HCT116 (cell line): ENCODE results near the gene LYAR. TPM values are rescaled to one million over a fixed set of nuclear protein-coding genes. Genes with fewer than 3 reads are reported as not detected.

Source experiments
- ATAC-seq: fragments of 200-7000 bp; cut with Tn5 transposase; 2 replicates; pipeline ENCODE4 v1.9.1; 2020; ENCODE audit warnings: mild to moderate bottlenecking, moderate library complexity
- BruUV-seq: library from RNA; stranded (reverse); fragments of 400-500 nt; replicated peaks from 2 replicates; lab custom pipeline; 2021; lab: Mats Ljungman, UMichigan
- CTCF ChIA-PET: fragments of 300-600 bp; sonication (Branson Sonifier 250); formaldehyde crosslinking; loops from one replicate; lab custom pipeline; 2021; ENCODE audit warnings: antibody characterized with exemption; lab: Charles Lee
- POLR2A ChIA-PET: fragments of 300-600, 350-600 bp; sonication (Branson Sonifier 250); formaldehyde crosslinking; loops from one replicate; lab custom pipeline; 2021; ENCODE audit warnings: antibody characterized with exemption; lab: Charles Lee
- RAD21 ChIA-PET, 2 experiments: fragments of 300-600 bp; sonication (Branson Sonifier 250); formaldehyde crosslinking; loops; one replicate each; lab custom pipeline; 2023; ENCODE audit warnings: low total read pairs in 2 of 2; ENCODE audit not compliant: uncharacterized antibody in 2 of 2, unreplicated experiment in 2 of 2, low non-redundant PET in 1 of 2; lab: Charles Lee
- DNase-seq: peaks from one replicate; pipeline ENCODE4 v3.0.0-alpha.2; 2010; ENCODE audit warnings: low read depth, low spot score
- H2AFZ ChIP-seq: fragments of 200-600 bp; shearing (Covaris generic), sonication (generic); 2 replicates; pipeline ENCODE4 v1.6.1; 2017; ENCODE audit warnings: low read depth, mixed run types, mixed read lengths, antibody characterized with exemption, low read length; ENCODE audit not compliant: poor library complexity, severe bottlenecking
- H3K27ac ChIP-seq: 2 replicates; pipeline ENCODE4 v1.5.1; 2012; ENCODE audit warnings: low read depth, low read length
- H3K27me3 ChIP-seq: fragments of 200-600 bp; sonication (generic); 2 replicates; pipeline ENCODE4 v1.6.1; 2016; ENCODE audit warnings: mixed run types, low read length, mixed read lengths; ENCODE audit not compliant: insufficient read depth
- H3K36me3 ChIP-seq, 2 experiments: fragments of 200-500 bp in 1 of 2; fragments of 200-600 bp in 1 of 2; sonication (Bioruptor generic) in 1 of 2; sonication (generic) in 1 of 2; 2 replicates each; pipeline versions ENCODE4 v1.5.1 to v1.6.1; 2014 to 2016; ENCODE audit warnings: low read length in 2 of 2, inconsistent platforms in 1 of 2, mixed read lengths in 1 of 2, mixed run types in 1 of 2; ENCODE audit not compliant: insufficient read depth in 2 of 2, control insufficient read depth in 1 of 2
- H3K4me1 ChIP-seq, 2 experiments: fragments of 200-600 bp in 1 of 2; sonication (generic) in 1 of 2; 2 replicates each; pipeline versions ENCODE4 v1.5.1 to v1.6.1; 2012 to 2017; ENCODE audit warnings: low read length in 2 of 2, inconsistent platforms in 1 of 2, mild to moderate bottlenecking in 1 of 2, mixed read lengths in 1 of 2, mixed run types in 1 of 2, moderate library complexity in 1 of 2; ENCODE audit not compliant: insufficient read depth in 2 of 2, control insufficient read depth in 1 of 2
- H3K4me2 ChIP-seq: fragments of 200-600 bp; sonication (generic); 2 replicates; pipeline ENCODE4 v1.6.1; 2017; ENCODE audit warnings: mixed run types, low read length, mixed read lengths
- H3K4me3 ChIP-seq, 2 experiments: fragments of 200-600 bp in 1 of 2; sonication (generic) in 1 of 2; replicated peaks in 1 of 2; 2 replicates each; pipeline ENCODE4 v1.5.1; 2011 to 2016; ENCODE audit warnings: low read length in 2 of 2, control low read depth in 1 of 2, low read depth in 1 of 2, mild to moderate bottlenecking in 1 of 2, mixed read lengths in 1 of 2, mixed run types in 1 of 2
- H3K79me2 ChIP-seq: fragments of 200-600 bp; sonication (generic); 2 replicates; pipeline ENCODE4 v1.6.1; 2017; ENCODE audit warnings: mild to moderate bottlenecking, mixed run types, low read length, moderate library complexity, mixed read lengths; ENCODE audit not compliant: insufficient read depth
- H3K9ac ChIP-seq: fragments of 200-600 bp; sonication (generic); 2 replicates; pipeline ENCODE4 v1.6.1; 2016; ENCODE audit warnings: low read length, mixed read lengths
- H3K9me2 ChIP-seq: fragments of 200-600 bp; sonication (generic), shearing (Covaris generic); 2 replicates; pipeline ENCODE4 v1.6.1; 2017; ENCODE audit warnings: mixed run types, mild to moderate bottlenecking, moderate library complexity; ENCODE audit not compliant: insufficient read depth
- H3K9me3 ChIP-seq, 2 experiments: fragments of 200-500 bp in 1 of 2; fragments of 200-600 bp in 1 of 2; sonication (Bioruptor generic) in 1 of 2; sonication (generic) in 1 of 2; 2 replicates each; pipeline ENCODE4 v1.6.1; 2014 to 2017; ENCODE audit warnings: low read length in 2 of 2, mixed read lengths in 2 of 2, inconsistent platforms in 1 of 2, low read depth in 1 of 2, mild to moderate bottlenecking in 1 of 2, mixed run types in 1 of 2, moderate library complexity in 1 of 2; ENCODE audit not compliant: control insufficient read depth in 1 of 2, insufficient read depth in 1 of 2
- H4K20me1 ChIP-seq: fragments of 200-600 bp; sonication (generic), shearing (Covaris generic); 2 replicates; pipeline ENCODE4 v1.6.1; 2017; ENCODE audit warnings: mixed run types, mild to moderate bottlenecking, moderate library complexity; ENCODE audit not compliant: insufficient read depth
- CEBPB ChIP-seq: IDR thresholded peaks from 2 replicates; pipeline ENCODE4 v1.6.1; 2012; ENCODE audit warnings: low read depth
- CTCF ChIP-seq, 3 experiments: fragments of 200-600 bp in 1 of 3; sonication (generic) in 1 of 3; IDR thresholded peaks in 2 of 3; conservative IDR thresholded peaks in 1 of 3; 2 replicates each; pipeline ENCODE4 v1.5.1; 2012 to 2017; ENCODE audit warnings: low read depth in 2 of 3, low read length in 2 of 3, antibody characterized with exemption in 1 of 3, borderline replicate concordance in 1 of 3, control low read depth in 1 of 3, mild to moderate bottlenecking in 1 of 3, mixed read lengths in 1 of 3, mixed run types in 1 of 3, moderate library complexity in 1 of 3; ENCODE audit not compliant: insufficient read depth in 1 of 3
- ELF1 ChIP-seq: IDR thresholded peaks from 2 replicates; pipeline ENCODE4 v1.6.1; 2012; ENCODE audit warnings: low read depth, borderline replicate concordance
- ZFX ChIP-seq: fragments of 450-650 bp; IDR thresholded peaks from 2 replicates; pipeline ENCODE4 v1.6.1; 2017
- ZNF274 ChIP-seq: fragments of 200-500 bp; sonication (Bioruptor generic); IDR thresholded peaks from 2 replicates; pipeline ENCODE4 v1.6.1; 2014; ENCODE audit warnings: mild to moderate bottlenecking, low read depth, low read length, inconsistent platforms
- intact Hi-C: fragments of 100-400 bp; cut with micrococcal nuclease; formaldehyde crosslinking; loops from 2 replicates; pipeline ENCODE4 v1.10.0; 2022
- total RNA-seq: library from RNA; stranded (reverse); gene quantifications from one replicate; pipeline ENCODE4 v1.2.1, GENCODE V29; 2021; ENCODE audit not compliant: unreplicated experiment

LYAR gene
- total RNA-seq, 1 experiment from 2014 or later, result 53.0 TPM

GRCh38 chr4:4254666-4255065 lies 35.3 kb downstream of the LYAR start:
- ATAC-seq (no peak), DNase-seq (no peak)
- Histone ChIP-seq H3K4me1 (peaks cover 0 to 4% of the 10 kb centered on the region in 2 experiments; a peak in 1 of 4 replicates), H3K9ac (no peak overlapping the region), H2AFZ (no peak overlapping the region), H3K4me3 (no peak overlapping the region), H3K4me2 (no peak overlapping the region), H3K9me3 (no peaks in the 10 kb centered on the region), H4K20me1 (no peaks in the 10 kb centered on the region), H3K27ac (no peak overlapping the region), H3K9me2 (no peaks in the 10 kb centered on the region), H3K36me3 (no peaks in the 10 kb centered on the region), H3K27me3 (no peaks in the 10 kb centered on the region), H3K79me2 (no peaks in the 10 kb centered on the region)
- ChIA-PET POLR2A (no interaction called here), RAD21 (no interaction called here), CTCF (no interaction called here)
- BruUV-seq, result no TSS peak
- no peak for TF ChIP-seq ZFX
- TF ChIP-seq ELF1, result no peak
- TF ChIP-seq ZNF274, result no peak
- no peak for TF ChIP-seq CEBPB
- no peak for TF ChIP-seq CTCF (IDR thresholded peaks at IDR 0.05 in 2 of 3, conservative IDR thresholded peaks at IDR 0.05 in 1 of 3; ENCODE audit: borderline replicate concordance in 1 of 3, insufficient read depth in 1 of 3, low read depth in 2 of 3, low read length in 2 of 3)
- intact Hi-C loops, result loop anchor here (10.0 kb wide), 1 partner anchor 1560 kb away; no protein-coding TSS in a partner anchor

GRCh38 chr4:4254199-4254598 lies 35.8 kb downstream of the LYAR start:
- no peaks in the 10 kb centered on the region for H4K20me1 ChIP-seq
- ChIA-PET POLR2A (no interaction called here), CTCF (no interaction called here), RAD21 (no interaction called here)
- H3K4me1 ChIP-seq, result peaks cover 0 to 7% of the 10 kb centered on the region in 2 experiments; a peak in 3 of 4 replicates
- BruUV-seq, result no TSS peak
- no peak for TF ChIP-seq CTCF (IDR thresholded peaks at IDR 0.05 in 2 of 3, conservative IDR thresholded peaks at IDR 0.05 in 1 of 3; ENCODE audit: borderline replicate concordance in 1 of 3, insufficient read depth in 1 of 3, low read depth in 2 of 3, low read length in 2 of 3)
- H3K27ac ChIP-seq, result no peak overlapping the region
- H2AFZ ChIP-seq, result no peak overlapping the region
- ATAC-seq (no peak), DNase-seq (no peak)
- H3K9me2 ChIP-seq, result no peaks in the 10 kb centered on the region
- no peaks in the 10 kb centered on the region for H3K9me3 ChIP-seq
- no peaks in the 10 kb centered on the region for H3K27me3 ChIP-seq
- H3K9ac ChIP-seq, result no peak overlapping the region
- no peaks in the 10 kb centered on the region for H3K79me2 ChIP-seq
- intact Hi-C loops, result loop anchor here (10.0 kb wide), 1 partner anchor 1561 kb away; no protein-coding TSS in a partner anchor
- H3K4me2 ChIP-seq, result no peak overlapping the region
- H3K36me3 ChIP-seq, result no peaks in the 10 kb centered on the region
- H3K4me3 ChIP-seq, result no peak overlapping the region
